ENCODE results near the gene APOO. TPM values are rescaled to one million over a fixed set of nuclear protein-coding genes. Genes with fewer than 3 reads are reported as not detected.

The APOO gene
- polyA plus RNA-seq, 1 donor from 2014 or later = 42.5 TPM

DNA sequence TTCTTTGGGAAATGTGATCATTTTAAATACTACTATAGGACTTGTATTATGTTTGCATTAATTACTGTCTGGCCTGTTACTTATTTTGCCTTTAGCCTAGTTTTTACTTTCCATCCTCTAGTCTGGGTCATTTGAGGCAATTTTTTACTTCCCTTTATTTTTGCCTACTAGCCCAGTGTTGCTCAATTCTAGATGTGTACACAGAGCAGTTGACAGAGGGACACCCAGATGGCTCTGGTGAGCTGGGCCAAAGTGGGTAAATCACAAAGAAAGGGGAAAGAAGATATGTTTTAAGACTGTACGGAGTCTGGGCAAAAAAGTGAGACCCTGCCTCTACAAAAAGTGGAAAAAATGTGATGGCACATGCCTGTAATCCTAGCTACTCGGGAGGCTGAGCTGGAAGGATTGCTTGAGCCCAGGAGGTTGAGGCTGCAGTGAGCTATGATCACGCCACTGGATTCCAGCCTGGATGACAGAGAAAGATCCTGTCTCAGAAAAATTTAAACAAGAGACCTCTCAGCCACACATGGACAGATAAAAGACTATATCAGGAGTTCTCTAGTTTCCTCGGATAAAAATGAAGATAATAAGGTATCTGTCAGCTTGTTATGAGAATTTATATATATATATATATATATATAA, 35.7 kb downstream of the APOO start:
- Histone ChIP-seq H3K9me2 (ENCODE audit: insufficient read depth, low read length) (no peaks in the 10 kb centered on the region), H3K4me2 (ENCODE audit: low read length) (no peak overlapping the region), H3K79me2 (replicated peaks; ENCODE audit: insufficient read depth, low read length) (no peaks in the 10 kb centered on the region), H3K9ac (ENCODE audit: low read length) (no peak overlapping the region), H3K27ac (ENCODE audit: low read length) (no peak overlapping the region), H3K36me3 (ENCODE audit: insufficient read depth, low read length) (no peaks in the 10 kb centered on the region), H4K20me1 (ENCODE audit: insufficient read depth) (no peaks in the 10 kb centered on the region), H3K27me3 (ENCODE audit: insufficient read depth, low read depth, low read length) (no peaks in the 10 kb centered on the region), H2AFZ (ENCODE audit: low read depth, low read length) (no peak overlapping the region), H3K4me3 (ENCODE audit: low read length) (no peak overlapping the region), H3F3A (ENCODE audit: insufficient read depth, low read length, poor library complexity, severe bottlenecking) (no peaks in the 10 kb centered on the region), H3K9me3 (ENCODE audit: low read length) (no peaks in the 10 kb centered on the region)
- TF ChIP-seq SMC3 (conservative IDR thresholded peaks at IDR 0.05; ENCODE audit: poor library complexity) (no peak), EP300 (conservative IDR thresholded peaks at IDR 0.05; ENCODE audit: poor library complexity, severe bottlenecking) (no peak), EZH2 (IDR thresholded peaks at IDR 0.05; ENCODE audit: borderline replicate concordance, insufficient read depth, low read length, poor library complexity, severe bottlenecking) (no peak), TAF1 (IDR thresholded peaks at IDR 0.05; ENCODE audit: low read depth) (no peak), POLR2AphosphoS5 (IDR thresholded peaks at IDR 0.05) (no peak), RAD21 (conservative IDR thresholded peaks at IDR 0.05) (no peak), MXI1 (conservative IDR thresholded peaks at IDR 0.05; ENCODE audit: poor library complexity, severe bottlenecking) (no peak)
- TF ChIP-seq, protein P1, sequence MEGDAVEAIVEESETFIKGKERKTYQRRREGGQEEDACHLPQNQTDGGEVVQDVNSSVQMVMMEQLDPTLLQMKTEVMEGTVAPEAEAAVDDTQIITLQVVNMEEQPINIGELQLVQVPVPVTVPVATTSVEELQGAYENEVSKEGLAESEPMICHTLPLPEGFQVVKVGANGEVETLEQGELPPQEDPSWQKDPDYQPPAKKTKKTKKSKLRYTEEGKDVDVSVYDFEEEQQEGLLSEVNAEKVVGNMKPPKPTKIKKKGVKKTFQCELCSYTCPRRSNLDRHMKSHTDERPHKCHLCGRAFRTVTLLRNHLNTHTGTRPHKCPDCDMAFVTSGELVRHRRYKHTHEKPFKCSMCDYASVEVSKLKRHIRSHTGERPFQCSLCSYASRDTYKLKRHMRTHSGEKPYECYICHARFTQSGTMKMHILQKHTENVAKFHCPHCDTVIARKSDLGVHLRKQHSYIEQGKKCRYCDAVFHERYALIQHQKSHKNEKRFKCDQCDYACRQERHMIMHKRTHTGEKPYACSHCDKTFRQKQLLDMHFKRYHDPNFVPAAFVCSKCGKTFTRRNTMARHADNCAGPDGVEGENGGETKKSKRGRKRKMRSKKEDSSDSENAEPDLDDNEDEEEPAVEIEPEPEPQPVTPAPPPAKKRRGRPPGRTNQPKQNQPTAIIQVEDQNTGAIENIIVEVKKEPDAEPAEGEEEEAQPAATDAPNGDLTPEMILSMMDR (IDR thresholded peaks at IDR 0.05; ENCODE audit: poor library complexity, severe bottlenecking) = no peak
- TF ChIP-seq, protein P2, sequence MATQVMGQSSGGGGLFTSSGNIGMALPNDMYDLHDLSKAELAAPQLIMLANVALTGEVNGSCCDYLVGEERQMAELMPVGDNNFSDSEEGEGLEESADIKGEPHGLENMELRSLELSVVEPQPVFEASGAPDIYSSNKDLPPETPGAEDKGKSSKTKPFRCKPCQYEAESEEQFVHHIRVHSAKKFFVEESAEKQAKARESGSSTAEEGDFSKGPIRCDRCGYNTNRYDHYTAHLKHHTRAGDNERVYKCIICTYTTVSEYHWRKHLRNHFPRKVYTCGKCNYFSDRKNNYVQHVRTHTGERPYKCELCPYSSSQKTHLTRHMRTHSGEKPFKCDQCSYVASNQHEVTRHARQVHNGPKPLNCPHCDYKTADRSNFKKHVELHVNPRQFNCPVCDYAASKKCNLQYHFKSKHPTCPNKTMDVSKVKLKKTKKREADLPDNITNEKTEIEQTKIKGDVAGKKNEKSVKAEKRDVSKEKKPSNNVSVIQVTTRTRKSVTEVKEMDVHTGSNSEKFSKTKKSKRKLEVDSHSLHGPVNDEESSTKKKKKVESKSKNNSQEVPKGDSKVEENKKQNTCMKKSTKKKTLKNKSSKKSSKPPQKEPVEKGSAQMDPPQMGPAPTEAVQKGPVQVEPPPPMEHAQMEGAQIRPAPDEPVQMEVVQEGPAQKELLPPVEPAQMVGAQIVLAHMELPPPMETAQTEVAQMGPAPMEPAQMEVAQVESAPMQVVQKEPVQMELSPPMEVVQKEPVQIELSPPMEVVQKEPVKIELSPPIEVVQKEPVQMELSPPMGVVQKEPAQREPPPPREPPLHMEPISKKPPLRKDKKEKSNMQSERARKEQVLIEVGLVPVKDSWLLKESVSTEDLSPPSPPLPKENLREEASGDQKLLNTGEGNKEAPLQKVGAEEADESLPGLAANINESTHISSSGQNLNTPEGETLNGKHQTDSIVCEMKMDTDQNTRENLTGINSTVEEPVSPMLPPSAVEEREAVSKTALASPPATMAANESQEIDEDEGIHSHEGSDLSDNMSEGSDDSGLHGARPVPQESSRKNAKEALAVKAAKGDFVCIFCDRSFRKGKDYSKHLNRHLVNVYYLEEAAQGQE (IDR thresholded peaks at IDR 0.05; ENCODE audit: borderline replicate concordance) = no peak

DNA sequence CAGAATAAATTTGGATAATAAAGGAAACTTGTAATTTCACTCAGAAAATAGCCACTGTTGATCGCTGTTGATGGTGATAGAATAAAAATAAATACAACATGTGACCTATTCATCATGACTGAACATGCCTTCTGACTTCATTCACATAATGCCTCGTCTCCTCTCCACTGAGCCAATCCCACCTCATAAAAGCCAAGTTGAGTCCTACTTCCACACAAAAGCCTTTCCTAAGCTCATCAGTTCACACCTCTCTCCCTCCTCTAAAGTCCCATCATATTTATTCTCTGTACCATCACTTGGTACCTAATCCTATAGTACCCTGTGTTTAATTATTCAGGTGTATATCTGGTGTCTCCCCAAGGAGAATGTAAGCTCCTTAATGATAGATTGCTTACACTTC, 37.7 kb downstream of the APOO start:
- Histone ChIP-seq H3K4me2 (ENCODE audit: low read length) (no peak overlapping the region), H3K9me2 (ENCODE audit: insufficient read depth, low read length) (no peaks in the 10 kb centered on the region), H3K36me3 (ENCODE audit: insufficient read depth, low read length) (no peaks in the 10 kb centered on the region), H3K9ac (ENCODE audit: low read length) (no peak overlapping the region), H3K27me3 (ENCODE audit: insufficient read depth, low read depth, low read length) (no peaks in the 10 kb centered on the region), H2AFZ (ENCODE audit: low read depth, low read length) (no peak overlapping the region), H3K9me3 (ENCODE audit: low read length) (no peaks in the 10 kb centered on the region), H3K79me2 (replicated peaks; ENCODE audit: insufficient read depth, low read length) (no peaks in the 10 kb centered on the region), H3K4me3 (ENCODE audit: low read length) (no peak overlapping the region), H3F3A (ENCODE audit: insufficient read depth, low read length, poor library complexity, severe bottlenecking) (no peaks in the 10 kb centered on the region), H4K20me1 (ENCODE audit: insufficient read depth) (no peaks in the 10 kb centered on the region), H3K27ac (ENCODE audit: low read length) (no peak overlapping the region)
- TF ChIP-seq, protein P2 (IDR thresholded peaks at IDR 0.05; ENCODE audit: borderline replicate concordance) = no peak
- TF ChIP-seq SMC3 (conservative IDR thresholded peaks at IDR 0.05; ENCODE audit: poor library complexity) (no peak), TAF1 (IDR thresholded peaks at IDR 0.05; ENCODE audit: low read depth) (no peak), MXI1 (conservative IDR thresholded peaks at IDR 0.05; ENCODE audit: poor library complexity, severe bottlenecking) (no peak), POLR2AphosphoS5 (IDR thresholded peaks at IDR 0.05) (no peak), RAD21 (conservative IDR thresholded peaks at IDR 0.05) (no peak), EZH2 (IDR thresholded peaks at IDR 0.05; ENCODE audit: borderline replicate concordance, insufficient read depth, low read length, poor library complexity, severe bottlenecking) (no peak), EP300 (conservative IDR thresholded peaks at IDR 0.05; ENCODE audit: poor library complexity, severe bottlenecking) (no peak)
- TF ChIP-seq, protein P1 (IDR thresholded peaks at IDR 0.05; ENCODE audit: poor library complexity, severe bottlenecking) = no peak

Data from neural cell (in vitro differentiated cells).